ENCODE measurements around the gene SLC25A48.

- TF ChIP-seq ZFX (IDR thresholded peaks at IDR 0.05; ENCODE audit: borderline replicate concordance) = no peak
- no peak for TF ChIP-seq CTCF (IDR thresholded peaks at IDR 0.05)
These were observed 41.7 kb downstream of the SLC25A48 start for GRCh38 chr5:135876146-135876545.

All from 22Rv1 (cell line).